ENCODE data around the gene PHOX2A.
"Not testable (repeated sequence)": the region's sequence is repeated elsewhere in the genome, so short reads cannot be mapped to it uniquely, and the experiment has no call there.

Gene PHOX2A

DNA sequence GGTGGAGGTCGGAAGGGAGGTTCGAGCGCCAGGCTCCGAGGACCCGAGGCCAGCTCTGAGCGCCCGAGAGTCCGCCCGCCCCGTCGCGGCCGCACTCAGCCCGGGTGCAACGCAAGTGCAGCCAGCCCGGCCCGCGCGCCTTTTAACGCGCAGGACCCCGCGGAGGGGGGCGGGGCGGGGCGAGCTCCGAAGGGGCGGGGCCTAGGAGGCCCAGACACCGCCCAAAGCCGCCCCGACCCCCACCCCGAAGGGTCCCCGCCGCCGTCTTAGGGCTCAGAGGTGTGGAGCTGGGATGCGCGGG is at the start of gene PHOX2A:
Gene PHOX2A (minus strand): TSS at position 117 of the 301 bp plus-strand sequence. CDS start 172 bp downstream, outside the sequence.
- DNase-seq (ENCODE audit: low read depth in 2 of 2): no peak

- DNase-seq (ENCODE audit: low read depth in 2 of 2): no peak
Measured at GRCh38 chr11:72293391-72293790, 49.4 kb upstream of the PHOX2A start.

DNA sequence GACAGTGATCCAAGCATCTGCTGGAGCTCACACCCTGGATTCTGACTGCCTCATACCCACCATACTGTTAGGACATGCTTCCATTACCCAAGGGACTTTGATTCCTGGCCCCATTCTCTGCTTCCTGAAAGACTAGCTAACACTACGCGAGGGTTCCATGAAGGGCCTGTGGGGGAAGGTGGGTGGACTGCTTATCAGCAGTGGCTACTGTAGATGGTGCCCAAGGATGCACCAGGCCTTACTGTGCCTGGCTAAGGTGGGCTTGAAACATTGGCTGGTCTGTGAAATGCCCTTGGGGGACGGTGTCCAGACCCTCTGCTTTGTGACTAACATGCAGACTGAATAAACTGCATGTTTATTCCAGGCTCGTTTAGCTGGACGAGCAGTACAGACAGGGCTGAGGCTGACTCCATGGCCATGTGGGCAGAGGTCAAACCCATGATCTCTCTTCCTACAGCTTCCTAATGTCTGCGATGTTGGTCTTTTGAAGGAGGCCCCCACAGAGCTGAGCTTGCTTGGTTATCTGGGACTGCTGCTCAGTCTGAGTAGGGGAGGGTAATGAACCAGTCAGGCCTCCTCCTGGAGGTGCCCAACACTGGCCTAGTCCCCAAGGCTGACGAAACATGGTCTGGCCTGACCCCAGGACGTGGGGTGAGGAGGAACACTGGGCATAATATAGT is 48.3 kb upstream of the PHOX2A start:
- no peak for DNase-seq (ENCODE audit: low read depth in 2 of 2)

DNA sequence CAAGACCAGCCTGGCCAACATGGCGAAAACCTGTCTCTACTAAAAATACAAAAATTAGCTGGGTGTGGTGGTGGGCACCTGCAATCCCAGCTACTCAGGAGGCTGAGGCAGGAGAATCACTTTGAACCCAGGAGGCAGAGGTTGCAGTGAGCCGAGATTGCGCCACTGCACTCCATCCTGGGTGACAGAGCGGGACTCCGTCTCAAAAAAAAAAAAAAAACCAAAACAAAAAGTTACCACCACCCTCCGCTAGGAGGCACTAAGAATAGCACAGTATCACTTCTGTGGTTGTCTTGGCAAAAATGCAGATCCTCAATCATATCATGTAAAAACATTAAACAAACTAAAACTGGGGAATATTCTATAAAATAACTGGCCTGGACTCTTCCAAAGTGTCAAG is 46.8 kb upstream of the PHOX2A start:
- DNase-seq (ENCODE audit: low read depth in 2 of 2): not testable (repeated sequence)

- DNase-seq (ENCODE audit: low read depth in 2 of 2): no peak
Measured at GRCh38 chr11:72287293-72287692, 43.3 kb upstream of the PHOX2A start.

- DNase-seq (ENCODE audit: low read depth in 2 of 2): no peak
Measured at GRCh38 chr11:72283947-72284346, 40.0 kb upstream of the PHOX2A start.

- DNase-seq (ENCODE audit: low read depth in 2 of 2): no peak
Measured at GRCh38 chr11:72280726-72281315, 36.8 kb upstream of the PHOX2A start.

DNA sequence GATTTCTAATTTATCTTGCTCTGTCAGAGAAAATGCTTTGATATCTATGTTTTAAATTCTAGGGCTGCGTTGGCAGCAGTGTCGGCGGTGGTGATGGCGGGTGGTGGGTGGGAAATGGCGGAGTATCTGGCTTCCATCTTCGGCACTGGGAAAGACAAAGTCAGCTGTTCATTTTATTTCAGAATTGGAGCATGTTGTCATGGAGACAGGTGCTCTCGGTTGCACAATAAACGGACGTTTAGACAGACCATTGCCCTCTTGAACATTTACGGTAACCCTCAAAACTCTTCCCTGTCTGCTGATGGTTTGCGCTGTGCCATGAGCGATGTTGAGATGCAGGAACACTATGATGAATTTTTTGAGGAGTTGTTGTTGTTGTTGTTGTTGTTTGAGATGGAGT is 36.1 kb upstream of the PHOX2A start:
- no peak for DNase-seq (ENCODE audit: low read depth in 2 of 2)

DNA sequence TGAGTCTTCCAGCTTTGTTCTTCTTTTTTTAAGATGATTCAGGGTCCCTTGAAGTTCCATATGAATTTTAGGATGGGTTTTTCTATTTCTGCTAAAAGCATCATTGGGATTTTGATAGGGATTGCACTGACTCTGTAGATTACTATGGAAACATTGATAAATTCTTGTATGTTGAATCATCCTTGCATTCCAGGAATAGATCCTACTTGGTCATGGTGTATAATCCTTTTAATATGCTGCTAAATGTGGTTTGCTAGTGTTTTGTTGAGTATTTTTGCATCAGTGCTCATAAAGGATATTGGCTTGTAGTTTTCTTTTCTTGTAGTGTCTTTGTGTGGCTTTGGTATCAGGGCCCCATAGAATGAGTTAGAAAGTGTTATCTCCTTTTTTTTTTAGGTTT is 34.9 kb upstream of the PHOX2A start:
- no peak for DNase-seq (ENCODE audit: low read depth in 2 of 2)

DNA sequence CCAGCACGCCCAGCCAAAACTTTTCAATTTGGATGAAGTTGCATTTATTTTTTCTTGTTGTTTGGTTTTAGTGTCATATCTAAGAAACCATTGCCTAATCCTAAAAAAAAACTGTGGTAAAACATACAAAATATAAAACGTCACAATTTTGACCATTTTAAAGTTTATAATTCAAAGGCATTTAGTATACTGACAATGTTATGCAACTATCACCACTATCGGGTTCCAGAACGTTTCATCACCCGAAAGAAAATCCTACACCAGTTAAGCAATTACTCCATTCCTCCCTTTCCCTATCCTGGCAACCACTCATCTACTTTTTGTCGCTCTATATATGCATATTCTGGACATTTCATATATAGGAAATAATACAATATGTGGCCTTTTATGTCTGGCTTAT is 30.5 kb upstream of the PHOX2A start:
- no peak for DNase-seq (ENCODE audit: low read depth in 2 of 2)

DNA sequence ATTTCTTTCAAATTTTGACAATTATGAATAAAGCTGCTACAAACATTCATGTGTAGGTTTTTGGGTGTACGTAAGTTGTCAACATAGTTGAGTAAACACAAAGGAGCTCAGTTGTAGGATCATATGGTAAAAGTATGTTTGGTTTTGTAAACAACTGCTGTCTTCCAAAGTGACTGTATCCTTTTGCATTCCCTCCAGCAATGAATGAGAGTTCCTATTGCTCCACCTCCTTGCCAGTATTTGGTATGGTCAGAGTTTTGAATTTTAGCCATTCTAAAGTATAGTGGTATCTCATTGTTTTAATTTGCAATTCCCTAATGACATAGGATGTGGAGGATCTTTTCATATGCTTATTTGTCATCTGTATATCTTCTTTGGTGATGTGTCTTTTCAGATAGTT is 28.0 kb upstream of the PHOX2A start:
- DNase-seq (ENCODE audit: low read depth in 2 of 2): no peak

GRCh38 chr11:72267956-72268617 is 24.1 kb upstream of the PHOX2A start:
- DNase-seq (ENCODE audit: low read depth in 2 of 2): no peak

GRCh38 chr11:72266960-72267359 is 23.0 kb upstream of the PHOX2A start:
- DNase-seq (ENCODE audit: low read depth in 2 of 2): not testable (repeated sequence)

DNA sequence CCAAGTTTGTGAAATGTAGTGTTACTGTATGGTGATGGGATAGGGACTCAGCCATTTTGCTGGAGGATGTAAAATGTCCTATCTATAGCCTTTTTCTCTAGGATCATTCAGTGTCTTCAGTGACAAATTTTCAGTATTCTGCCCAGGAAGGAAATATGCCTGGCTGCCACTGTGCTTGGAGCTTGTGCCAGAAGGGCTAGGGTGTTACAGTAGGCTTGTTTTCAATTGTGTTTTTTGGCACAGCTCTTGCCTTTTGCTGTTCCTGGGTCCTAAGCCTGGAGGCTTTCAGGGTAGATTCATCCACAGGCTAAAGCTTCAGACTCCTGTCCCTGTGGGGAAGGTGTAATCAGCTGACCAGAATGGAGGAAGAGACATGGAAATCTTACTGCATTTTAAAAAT is 22.0 kb upstream of the PHOX2A start:
- no peak for DNase-seq (ENCODE audit: low read depth in 2 of 2)

DNA sequence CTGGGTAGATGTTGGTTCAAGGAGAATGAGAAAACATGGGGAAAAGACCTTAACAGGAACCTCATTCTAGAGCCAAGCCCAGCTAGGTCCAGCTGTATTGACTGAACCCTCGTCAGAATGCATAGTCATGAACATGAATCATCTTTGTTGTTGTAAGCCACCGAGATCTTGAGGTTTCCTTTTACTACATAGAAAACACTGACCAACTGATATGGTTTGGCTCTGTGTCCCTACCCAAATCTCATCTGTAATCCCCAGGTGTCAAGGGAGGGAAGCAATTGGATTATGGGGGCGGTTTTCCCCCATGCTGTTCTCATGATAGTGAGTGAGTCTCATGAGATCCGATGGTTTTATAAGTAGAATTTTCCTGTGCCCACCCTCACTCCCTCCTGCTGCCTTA is 19.4 kb upstream of the PHOX2A start:
- DNase-seq (ENCODE audit: low read depth in 2 of 2): no peak

- no peak for DNase-seq (ENCODE audit: low read depth in 2 of 2)
Measured at GRCh38 chr11:72260574-72260973, 16.6 kb upstream of the PHOX2A start.

DNA sequence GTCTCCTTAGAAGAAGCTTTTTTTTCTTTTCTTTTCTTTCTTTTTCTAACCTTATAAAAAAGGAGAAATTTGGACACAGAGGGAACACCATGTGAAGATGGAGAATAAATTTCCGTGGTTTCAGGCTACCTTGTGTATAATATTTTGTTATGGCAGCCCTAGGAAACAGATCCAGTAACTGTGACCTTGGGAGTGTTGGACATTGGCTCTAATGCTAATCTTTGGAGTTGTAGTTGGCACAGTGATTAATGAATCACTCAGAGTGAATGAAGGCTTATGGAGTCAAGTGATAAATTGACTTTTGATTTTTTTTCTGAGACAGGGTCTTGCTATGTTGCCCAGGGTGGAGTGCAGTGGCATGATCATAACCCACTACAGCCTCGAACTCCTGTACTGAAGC is 15.5 kb upstream of the PHOX2A start:
- no peak for DNase-seq (ENCODE audit: low read depth in 2 of 2)

GRCh38 chr11:72257570-72257969 is 13.6 kb upstream of the PHOX2A start:
- DNase-seq (ENCODE audit: low read depth in 2 of 2): no peak

GRCh38 chr11:72254299-72254993 is 10.5 kb upstream of the PHOX2A start:
- no peak for DNase-seq (ENCODE audit: low read depth in 2 of 2)

- DNase-seq (ENCODE audit: low read depth in 2 of 2): no peak
Measured at GRCh38 chr11:72253392-72253791, 9.4 kb upstream of the PHOX2A start.

DNA sequence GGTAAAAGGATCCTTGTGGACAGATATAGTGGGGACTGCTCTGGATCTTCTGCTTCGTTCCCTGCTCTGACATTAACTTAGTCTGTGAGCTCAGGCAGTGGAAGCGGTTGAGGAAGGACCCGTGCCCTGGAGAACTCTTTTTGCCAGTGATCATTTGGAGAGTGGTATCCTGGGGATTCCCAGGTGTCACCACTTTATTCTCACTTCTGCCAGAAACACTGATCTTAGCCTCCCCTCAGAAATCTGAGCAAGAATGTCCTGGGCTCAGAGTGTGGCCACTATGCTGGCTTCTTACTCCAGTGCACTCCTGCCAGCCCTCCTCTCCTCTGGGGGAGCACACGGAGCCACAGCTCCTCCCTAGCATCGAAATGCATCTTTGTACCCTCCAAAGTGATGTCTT is 7.6 kb upstream of the PHOX2A start:
- no peak for DNase-seq (ENCODE audit: low read depth in 2 of 2)

GRCh38 chr11:72250661-72251464 is 6.9 kb upstream of the PHOX2A start:
- no peak for DNase-seq (ENCODE audit: low read depth in 2 of 2)
